ENCODE measurements around the gene ZNF516. TPM values are rescaled to one million over a fixed set of nuclear protein-coding genes. Genes with fewer than 3 reads are reported as not detected.
"Not testable (repeated sequence)": the region's sequence is repeated elsewhere in the genome, so short reads cannot be mapped to it uniquely, and the experiment has no call there.

The ZNF516 gene
- polyA plus RNA-seq (2011; rRNA removed) (11.3 and 11.6 TPM in 2 replicates), polyA minus RNA-seq (2011; rRNA and poly(A)+ RNA removed) (24.2 and 27.9 TPM in 2 replicates)

DNA sequence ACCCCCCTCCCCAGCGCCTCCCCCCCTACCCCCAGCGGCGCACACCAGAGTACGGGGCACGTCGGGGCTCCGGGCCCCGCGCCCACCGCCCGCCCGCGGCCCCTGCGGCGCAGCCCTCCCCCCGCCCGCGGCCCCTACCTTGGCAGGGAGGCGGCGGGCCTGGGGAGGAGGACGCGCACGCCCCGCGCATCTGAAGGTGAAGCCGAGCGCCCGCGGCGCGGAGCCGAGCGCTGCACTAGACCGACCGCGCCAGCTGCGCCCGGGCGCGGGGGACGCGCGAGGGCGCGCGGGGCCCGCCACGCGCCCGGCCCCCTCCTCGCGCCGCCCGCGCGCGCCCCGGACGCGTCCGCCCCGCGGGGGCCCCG lies at the start of gene ZNF516:
ZNF516 (minus strand) TSS at position 237 of the 365 bp plus-strand sequence. CDS start 52,188 bp downstream, outside the sequence.
- no peaks in the 10 kb centered on the region for H3K36me3 ChIP-seq (ENCODE audit: control insufficient read depth, insufficient read depth, low read length)
- H3K27me3 ChIP-seq (ENCODE audit: control insufficient read depth, insufficient read depth, low read length): no peaks in the 10 kb centered on the region; the same call in 1 of the 2 replicates
- no peak for TF ChIP-seq CTCF (IDR thresholded peaks at IDR 0.05; ENCODE audit: insufficient read depth, low read depth, low read length)
- POLR2A ChIA-PET: interaction anchor here (0.5 kb wide), 1 partner anchor 37 kb away, joined by 5 read pairs; no protein-coding TSS in a partner anchor
- CTCF ChIA-PET: interaction anchor here (1.7 kb wide), 1 partner anchor 193 kb away, joined by 4 read pairs; no protein-coding TSS in a partner anchor
- no peak for DNase-seq (ENCODE audit: low read depth)
- peak within 1 kb of the TSS; percentile 83 for H3K4me3 ChIP-seq (ENCODE audit: low read depth, low read length)

DNA sequence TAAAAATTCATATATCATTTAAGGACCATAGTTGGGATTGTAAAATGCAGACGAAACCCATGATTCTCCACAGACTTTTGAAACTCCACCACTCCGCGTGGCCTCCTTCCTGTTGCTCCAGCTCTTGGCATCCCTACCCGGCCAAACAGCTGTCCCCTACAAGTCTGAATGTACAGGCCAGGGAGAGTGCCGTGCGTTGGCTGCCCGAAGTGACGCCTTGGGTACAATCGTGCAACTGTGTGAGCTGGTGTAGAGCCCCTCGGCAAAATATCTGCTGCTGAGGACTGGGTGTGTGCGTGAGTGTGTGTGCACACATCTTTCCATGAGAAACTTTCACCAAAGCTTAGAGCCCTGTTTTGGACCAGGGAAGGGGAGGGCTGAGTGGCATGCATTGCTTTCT lies 43.8 kb upstream of the ZNF516 start:
- ChIA-PET CTCF (no interaction called here), POLR2A (no interaction called here)
- no peak overlapping the region for H3K4me3 ChIP-seq (ENCODE audit: low read depth, low read length)
- TF ChIP-seq CTCF (IDR thresholded peaks at IDR 0.05; ENCODE audit: insufficient read depth, low read depth, low read length): no peak
- H3K36me3 ChIP-seq (ENCODE audit: control insufficient read depth, insufficient read depth, low read length): no peaks in the 10 kb centered on the region
- DNase-seq (ENCODE audit: low read depth): no peak
- H3K27me3 ChIP-seq (ENCODE audit: control insufficient read depth, insufficient read depth, low read length): no peaks in the 10 kb centered on the region

- Histone ChIP-seq H3K27me3 (ENCODE audit: control insufficient read depth, insufficient read depth, low read length) (no peaks in the 10 kb centered on the region), H3K4me3 (ENCODE audit: low read depth, low read length) (no peak overlapping the region), H3K36me3 (ENCODE audit: control insufficient read depth, insufficient read depth, low read length) (no peaks in the 10 kb centered on the region)
- no peak for DNase-seq (ENCODE audit: low read depth)
- POLR2A ChIA-PET: no interaction called here
- no peak for TF ChIP-seq CTCF (IDR thresholded peaks at IDR 0.05; ENCODE audit: insufficient read depth, low read depth, low read length)
- CTCF ChIA-PET: no interaction called here
These were observed 42.6 kb upstream of the ZNF516 start for GRCh38 chr18:76537621-76538020.

- DNase-seq (ENCODE audit: low read depth); H3K4me3 ChIP-seq (ENCODE audit: low read depth, low read length); POLR2A ChIA-PET; H3K27me3 ChIP-seq (ENCODE audit: control insufficient read depth, insufficient read depth, low read length); H3K36me3 ChIP-seq (ENCODE audit: control insufficient read depth, insufficient read depth, low read length); CTCF ChIA-PET: not testable (repeated sequence)
These were observed 41.6 kb upstream of the ZNF516 start for GRCh38 chr18:76536593-76536992.

DNA sequence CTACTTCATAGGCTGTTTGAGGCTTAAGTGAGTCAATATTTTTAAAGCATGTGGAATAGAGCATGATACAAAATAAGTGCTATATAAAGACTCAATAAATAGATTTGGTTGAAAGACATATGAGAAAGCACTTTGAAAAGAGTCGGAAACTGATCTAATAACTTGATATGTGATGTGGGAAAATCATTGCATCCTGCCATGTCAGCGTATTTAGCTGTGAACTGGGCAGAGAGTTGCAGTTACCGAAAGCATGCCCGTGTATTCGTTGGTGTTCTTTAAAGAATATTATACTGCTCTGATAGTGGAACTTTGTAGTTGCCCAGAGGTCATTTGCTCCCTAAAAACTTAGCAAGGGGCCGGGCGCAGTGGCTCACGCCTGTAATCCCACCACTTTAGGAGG lies 37.8 kb upstream of the ZNF516 start:
- no peak for DNase-seq (ENCODE audit: low read depth)
- TF ChIP-seq CTCF (IDR thresholded peaks at IDR 0.05; ENCODE audit: insufficient read depth, low read depth, low read length): no peak
- Histone ChIP-seq H3K4me3 (ENCODE audit: low read depth, low read length) (no peak overlapping the region), H3K27me3 (ENCODE audit: control insufficient read depth, insufficient read depth, low read length) (no peaks in the 10 kb centered on the region), H3K36me3 (ENCODE audit: control insufficient read depth, insufficient read depth, low read length) (no peaks in the 10 kb centered on the region)
- ChIA-PET CTCF (no interaction called here), POLR2A (no interaction called here)

DNA sequence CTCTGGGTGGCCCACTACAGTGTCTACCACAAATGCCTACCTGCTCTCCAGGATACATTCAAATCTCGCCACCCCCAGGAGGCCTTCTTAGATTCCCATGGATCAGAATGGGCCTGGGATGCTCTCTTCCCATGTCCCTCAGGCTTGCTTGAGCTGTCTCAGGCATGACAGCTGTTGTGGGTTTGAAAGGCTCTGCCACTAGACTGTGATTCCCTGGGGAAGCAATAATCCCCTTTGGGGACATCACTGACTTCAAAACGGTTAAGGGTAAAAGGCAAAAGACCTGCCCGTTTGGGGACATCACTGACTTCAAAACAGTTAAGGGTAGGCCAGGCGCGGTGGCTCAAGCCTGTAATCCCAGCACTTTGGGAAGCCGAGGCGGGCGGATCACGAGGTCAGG lies 35.8 kb upstream of the ZNF516 start:
- no peak for DNase-seq (ENCODE audit: low read depth)
- POLR2A ChIA-PET: no interaction called here
- no peak for TF ChIP-seq CTCF (IDR thresholded peaks at IDR 0.05; ENCODE audit: insufficient read depth, low read depth, low read length)
- no peak overlapping the region for H3K4me3 ChIP-seq (ENCODE audit: low read depth, low read length)
- CTCF ChIA-PET: no interaction called here
- H3K27me3 ChIP-seq (ENCODE audit: control insufficient read depth, insufficient read depth, low read length): no peaks in the 10 kb centered on the region
- H3K36me3 ChIP-seq (ENCODE audit: control insufficient read depth, insufficient read depth, low read length): no peaks in the 10 kb centered on the region

All from BJ (cell line).